HG03103 (cell line): ENCODE measurements around the gene SLC25A14.
"Not testable (repeated sequence)": the region's sequence is repeated elsewhere in the genome, so short reads cannot be mapped to it uniquely, and the experiment has no call there.

Experiments used
- ATAC-seq: cut with Tn5 transposase; IDR thresholded peaks from one replicate; pipeline ENCODE4 v1.9.1; 2021; ENCODE audit warnings: low read depth; ENCODE audit not compliant: unreplicated experiment

SLC25A14 gene

GRCh38 chrX:130339408-130340222 lies at the start of gene SLC25A14:
Gene SLC25A14, plus strand, starts transcription at chrX:130339919. Its CDS starts 360 bp downstream, at chrX:130340279.
- peak; percentile 94 for ATAC-seq

DNA sequence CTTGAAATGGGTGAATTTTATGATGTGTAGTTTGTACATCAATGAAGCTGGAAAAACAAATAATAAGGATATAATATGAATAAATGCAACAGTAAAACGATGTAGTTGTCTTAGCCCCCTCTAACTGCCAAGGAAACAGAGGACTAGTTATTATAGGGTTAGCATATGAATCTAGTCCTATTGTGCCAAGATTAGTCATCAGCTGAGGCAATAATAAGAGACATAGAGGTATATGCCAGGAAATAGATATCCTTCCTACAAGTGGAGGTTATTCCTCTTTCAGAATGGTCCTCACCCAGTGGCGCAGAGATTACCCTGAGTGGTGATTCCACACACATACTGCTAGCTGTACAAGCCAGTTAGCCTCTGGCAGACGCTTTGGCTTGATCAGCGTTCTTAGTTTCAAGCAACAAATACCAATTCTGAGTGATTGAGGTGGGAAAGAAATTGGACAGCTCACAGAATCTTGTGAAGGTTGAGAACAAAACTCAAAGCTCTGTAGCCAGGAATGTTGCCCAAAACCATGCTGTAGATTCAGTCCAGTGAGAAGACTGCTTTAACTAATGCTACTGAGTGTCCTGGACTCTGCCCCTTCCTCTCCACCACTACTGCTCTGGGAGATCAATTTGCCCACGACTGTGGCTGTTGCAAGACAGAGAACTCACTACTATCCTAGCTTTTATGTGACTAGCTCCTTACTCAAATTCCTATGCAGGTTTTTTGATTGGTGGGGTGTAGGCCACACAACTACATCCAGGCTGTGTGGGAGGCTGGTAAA lies 44.0 kb upstream of the SLC25A14 start:
- no peak for ATAC-seq

GRCh38 chrX:130296297-130296678 lies 43.4 kb upstream of the SLC25A14 start:
- ATAC-seq = no peak

GRCh38 chrX:130296743-130297142 lies 43.0 kb upstream of the SLC25A14 start:
- ATAC-seq = no peak

- ATAC-seq = no peak
Observed at GRCh38 chrX:130299279-130300009, 40.3 kb upstream of the SLC25A14 start.

DNA sequence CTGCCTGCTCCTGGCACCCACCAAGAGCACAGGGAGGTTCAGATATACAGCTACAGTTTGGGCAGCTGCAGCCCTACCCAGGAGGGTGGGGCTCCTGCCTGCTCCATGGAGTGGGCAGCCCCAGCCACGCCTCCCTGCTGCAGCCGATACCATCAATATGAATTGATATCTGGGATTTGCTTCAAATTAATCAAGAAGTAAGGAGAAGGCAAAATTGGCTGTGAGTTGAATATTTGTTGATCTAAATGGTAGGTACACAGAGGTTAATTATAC lies 39.8 kb upstream of the SLC25A14 start:
- ATAC-seq = no peak

- ATAC-seq = no peak
Observed at GRCh38 chrX:130301405-130301804, 38.3 kb upstream of the SLC25A14 start.

DNA sequence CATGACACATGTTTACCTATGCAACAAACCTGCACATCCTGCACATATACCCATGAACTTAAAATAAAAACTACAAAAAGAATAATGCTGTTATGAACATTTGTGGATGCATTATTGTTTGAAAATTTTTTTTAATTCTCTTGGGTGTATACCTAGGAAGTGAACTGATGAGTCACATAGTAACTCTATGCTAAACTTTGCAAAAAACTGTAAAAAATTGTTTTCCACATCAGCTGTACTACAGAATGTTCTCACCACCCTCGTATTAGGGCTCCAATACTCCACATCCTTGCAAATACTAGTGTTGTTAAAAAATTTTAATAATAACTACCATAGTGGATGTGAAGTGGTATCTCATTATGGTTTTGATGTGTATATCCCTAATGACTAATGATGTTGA lies 37.7 kb upstream of the SLC25A14 start:
- ATAC-seq = no peak

- no peak for ATAC-seq
Observed at GRCh38 chrX:130304587-130305368, 34.9 kb upstream of the SLC25A14 start.

DNA sequence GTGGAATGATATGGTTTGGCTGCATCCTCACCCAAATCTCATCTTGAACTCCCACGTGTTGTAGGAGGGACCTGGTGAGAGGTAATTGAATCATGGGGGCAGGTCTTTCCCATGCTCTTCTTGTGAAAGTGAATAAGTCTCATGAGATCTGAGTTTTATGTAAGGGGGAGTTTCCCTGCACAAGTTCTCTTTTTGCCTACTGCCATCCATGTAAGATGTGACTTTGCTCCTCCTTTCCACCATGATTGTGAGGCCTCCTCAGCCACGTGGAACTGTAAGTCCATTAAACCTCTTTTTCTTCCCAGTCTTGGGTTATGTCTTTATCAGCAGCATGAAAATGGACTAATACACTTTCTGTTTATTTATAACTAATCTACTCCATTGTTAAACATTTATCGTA lies 19.8 kb upstream of the SLC25A14 start:
- not testable (repeated sequence) for ATAC-seq

GRCh38 chrX:130321550-130321949 lies 18.2 kb upstream of the SLC25A14 start:
- no peak for ATAC-seq

GRCh38 chrX:130330146-130330545 lies 9.6 kb upstream of the SLC25A14 start:
- no peak for ATAC-seq

DNA sequence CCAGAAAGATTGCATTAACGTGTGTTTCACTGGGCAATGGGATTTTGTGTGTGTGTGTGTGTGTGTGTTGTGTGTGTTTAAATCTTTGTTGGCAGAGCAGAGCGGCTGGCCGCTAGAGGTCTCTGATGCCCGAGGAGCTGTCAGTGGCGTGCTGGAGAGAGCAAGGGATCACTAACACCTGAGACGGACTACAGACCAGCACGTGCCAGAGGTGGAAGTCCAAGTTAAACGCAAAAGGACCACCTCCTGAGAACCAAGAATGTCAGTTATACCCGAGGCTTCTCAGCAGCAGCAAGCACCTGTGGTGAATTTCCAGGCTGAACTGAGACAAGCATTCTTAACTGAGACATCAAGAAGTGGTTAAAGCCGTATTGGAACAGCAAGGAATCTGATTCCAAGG lies 9.0 kb upstream of the SLC25A14 start:
- ATAC-seq = peak; percentile 71

- no peak for ATAC-seq
Observed at GRCh38 chrX:130336531-130336930, 3.2 kb upstream of the SLC25A14 start.

GRCh38 chrX:130338869-130339268 lies 850 bp upstream of the SLC25A14 start:
- not testable (repeated sequence) for ATAC-seq

- peak; percentile 14 for ATAC-seq
Observed at GRCh38 chrX:130340271-130340670, 552 bp downstream of the SLC25A14 start.

GRCh38 chrX:130343411-130343810 lies 3.7 kb downstream of the SLC25A14 start:
- no peak for ATAC-seq

DNA sequence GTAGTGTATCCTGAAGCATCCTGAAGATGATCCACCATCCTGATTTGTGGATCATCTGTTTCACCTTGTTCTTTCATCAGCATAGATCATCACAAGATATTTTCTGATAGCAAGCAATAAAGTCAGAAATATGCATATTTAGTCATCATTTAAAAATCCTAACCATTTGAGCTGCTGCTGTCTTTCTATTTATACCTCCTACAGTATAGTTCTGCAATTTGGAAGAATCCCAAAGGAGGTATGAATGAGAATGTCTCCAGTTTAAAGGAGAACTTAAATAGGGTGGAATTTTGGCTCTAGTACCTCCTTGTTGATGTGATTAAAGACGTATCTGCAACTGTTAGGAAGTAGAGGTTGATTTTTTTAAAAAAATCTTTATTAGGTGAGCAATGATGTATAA lies 7.6 kb downstream of the SLC25A14 start:
- no peak for ATAC-seq

DNA sequence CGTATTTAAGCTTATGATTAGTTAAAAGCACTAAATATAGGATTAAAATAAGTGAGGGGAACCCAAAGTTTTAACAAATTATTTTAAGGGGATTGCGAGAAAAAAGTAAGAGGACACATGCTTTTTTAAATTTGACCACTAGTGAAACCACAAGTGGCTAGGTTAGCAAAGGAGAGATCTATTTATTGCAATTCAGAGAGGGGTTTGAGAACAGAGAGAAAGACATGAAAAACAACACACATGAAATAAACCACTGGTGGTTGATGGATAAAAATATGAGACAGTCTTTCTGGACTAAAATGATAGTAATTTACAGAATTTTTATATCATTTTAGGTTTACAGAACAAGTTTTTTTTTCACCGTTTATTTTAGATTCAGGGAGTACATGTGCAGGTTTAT lies 11.8 kb downstream of the SLC25A14 start:
- ATAC-seq = no peak

DNA sequence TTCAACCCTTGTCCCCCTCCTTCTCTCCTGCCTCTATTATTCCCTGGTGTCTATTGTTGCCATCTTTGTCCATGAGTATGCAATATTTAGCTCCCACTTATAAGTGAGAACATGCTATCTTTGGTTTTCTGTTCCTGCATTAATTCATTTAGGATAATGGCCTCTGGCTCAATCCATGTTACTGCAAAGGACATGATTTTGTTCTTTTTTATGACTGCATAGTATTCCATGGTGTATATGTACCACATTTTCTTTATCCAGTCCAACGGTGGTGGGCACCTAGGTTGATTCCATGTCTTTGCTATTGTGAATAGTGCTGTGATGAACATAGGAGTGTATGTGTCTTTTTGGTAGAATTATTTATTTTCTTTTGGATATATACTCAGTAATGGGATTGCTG lies 12.3 kb downstream of the SLC25A14 start:
- not testable (repeated sequence) for ATAC-seq

DNA sequence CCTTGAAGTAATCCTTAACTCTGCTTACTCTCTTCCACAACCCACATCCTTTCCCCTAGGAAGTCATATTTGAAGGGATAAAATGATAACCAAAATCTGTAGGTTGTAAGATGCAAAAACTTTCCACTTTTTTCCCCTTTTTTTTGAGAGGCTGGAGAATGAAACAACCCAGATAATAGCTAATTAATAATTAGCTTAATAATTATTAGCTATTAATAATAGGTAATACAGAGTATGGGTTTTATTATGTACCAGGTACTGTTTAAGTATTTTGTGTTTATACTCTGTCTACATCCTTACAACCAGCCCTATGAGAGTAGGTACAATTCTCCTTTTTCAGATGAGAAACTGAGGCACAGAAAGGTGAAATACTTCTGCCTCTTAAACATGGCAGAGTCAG lies 36.4 kb downstream of the SLC25A14 start:
- ATAC-seq = no peak
